ENCODE data around the gene CEBPZOS.

DNA sequence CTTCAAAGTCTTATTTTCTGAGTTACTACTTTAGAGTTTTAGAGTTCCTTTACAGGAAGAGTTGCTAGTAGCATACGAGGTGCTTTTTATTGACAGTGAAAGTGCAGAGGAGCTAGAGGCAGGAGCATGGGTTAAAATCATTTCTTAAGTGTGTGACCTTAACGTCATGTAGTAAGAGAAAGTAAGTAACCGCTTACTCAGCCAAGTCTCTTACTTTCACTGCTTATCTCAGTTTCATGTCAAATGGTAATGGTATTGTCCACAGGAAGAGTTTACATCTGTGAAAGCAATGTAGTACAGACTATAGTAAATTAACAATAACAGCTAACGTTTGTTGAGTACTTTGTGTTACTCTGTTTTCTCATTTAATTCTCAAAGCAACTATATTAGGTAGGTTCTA is 47.7 kb downstream of the CEBPZOS start:
- TF ChIP-seq, protein P1, sequence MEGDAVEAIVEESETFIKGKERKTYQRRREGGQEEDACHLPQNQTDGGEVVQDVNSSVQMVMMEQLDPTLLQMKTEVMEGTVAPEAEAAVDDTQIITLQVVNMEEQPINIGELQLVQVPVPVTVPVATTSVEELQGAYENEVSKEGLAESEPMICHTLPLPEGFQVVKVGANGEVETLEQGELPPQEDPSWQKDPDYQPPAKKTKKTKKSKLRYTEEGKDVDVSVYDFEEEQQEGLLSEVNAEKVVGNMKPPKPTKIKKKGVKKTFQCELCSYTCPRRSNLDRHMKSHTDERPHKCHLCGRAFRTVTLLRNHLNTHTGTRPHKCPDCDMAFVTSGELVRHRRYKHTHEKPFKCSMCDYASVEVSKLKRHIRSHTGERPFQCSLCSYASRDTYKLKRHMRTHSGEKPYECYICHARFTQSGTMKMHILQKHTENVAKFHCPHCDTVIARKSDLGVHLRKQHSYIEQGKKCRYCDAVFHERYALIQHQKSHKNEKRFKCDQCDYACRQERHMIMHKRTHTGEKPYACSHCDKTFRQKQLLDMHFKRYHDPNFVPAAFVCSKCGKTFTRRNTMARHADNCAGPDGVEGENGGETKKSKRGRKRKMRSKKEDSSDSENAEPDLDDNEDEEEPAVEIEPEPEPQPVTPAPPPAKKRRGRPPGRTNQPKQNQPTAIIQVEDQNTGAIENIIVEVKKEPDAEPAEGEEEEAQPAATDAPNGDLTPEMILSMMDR (IDR thresholded peaks at IDR 0.05): no peak
- no peak for TF ChIP-seq ZFX (IDR thresholded peaks at IDR 0.05; ENCODE audit: borderline replicate concordance)

Data from 22Rv1 (cell line).